PFSK-1 (cell line): ENCODE results near the gene TMEM37.

Experiments
- FOXP2 ChIP-seq: optimal IDR thresholded peaks from 2 replicates; pipeline ENCODE3; 2011; ENCODE audit warnings: borderline replicate concordance, control low read depth, inconsistent platforms; ENCODE audit not compliant: insufficient read depth; ENCODE audit errors: extremely low read length, extremely low read depth
- POLR2AphosphoS5 ChIP-seq: IDR thresholded peaks from 2 replicates; pipeline ENCODE4 v1.6.1; 2012; ENCODE audit warnings: low read depth, mild to moderate bottlenecking, control low read depth, low read length, moderate library complexity
- REST ChIP-seq, 2 experiments: IDR thresholded peaks; 2 replicates each; pipeline versions ENCODE4 v1.6.1 to v1.8.0; 2011 to 2012; ENCODE audit warnings: low read depth in 2 of 2, low read length in 2 of 2, control low read depth in 1 of 2, inconsistent platforms in 1 of 2, mild to moderate bottlenecking in 1 of 2, moderate library complexity in 1 of 2; ENCODE audit not compliant: insufficient read depth in 1 of 2
- SIN3A ChIP-seq: IDR thresholded peaks from 2 replicates; pipeline ENCODE4 v1.6.1; 2012; ENCODE audit warnings: mild to moderate bottlenecking, low read length, moderate library complexity, borderline replicate concordance; ENCODE audit not compliant: insufficient read depth
- TAF1 ChIP-seq: IDR thresholded peaks from 2 replicates; pipeline ENCODE4 v1.6.1; 2012; ENCODE audit warnings: low read length, control low read depth, borderline replicate concordance; ENCODE audit not compliant: insufficient read depth

DNA sequence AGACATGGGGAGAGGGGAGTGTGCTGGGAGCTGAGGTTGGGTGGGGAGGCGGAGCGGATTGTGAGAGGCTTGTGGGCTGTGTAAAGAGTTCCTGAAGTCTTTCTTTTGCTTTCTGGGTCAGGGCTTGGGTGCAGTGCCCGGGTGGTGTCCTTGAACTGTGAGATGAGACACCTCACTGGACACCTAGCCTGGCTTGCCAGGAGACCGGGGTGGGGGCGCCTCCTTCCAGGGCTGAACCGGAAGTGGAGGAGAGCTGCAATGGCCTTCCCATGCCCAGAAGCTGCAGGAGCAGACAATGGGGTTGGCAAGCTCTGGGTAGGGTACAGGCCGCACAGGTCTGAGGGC lies 4.3 kb downstream of the TMEM37 start:
- TF ChIP-seq TAF1 = no peak
- no peak for TF ChIP-seq REST (IDR thresholded peaks at IDR 0.05; ENCODE audit: insufficient read depth in 1 of 2, low read depth in 2 of 2, low read length in 2 of 2)
- TF ChIP-seq POLR2AphosphoS5 = no peak
- no peak for TF ChIP-seq SIN3A
- no peak for TF ChIP-seq FOXP2
